Fibroblast of skin of back (primary cell): ENCODE results near the gene DNAJC5G.
A peak's percentile ranks its signal among the peaks of the same experiment; 100 is the strongest.
"Not testable (repeated sequence)": the region's sequence is repeated elsewhere in the genome, so short reads cannot be mapped to it uniquely, and the experiment has no call there.

Experiments used
- DNase-seq: peaks from one replicate; pipeline ENCODE4 v3.0.0-alpha.2; 2013

DNAJC5G gene

DNA sequence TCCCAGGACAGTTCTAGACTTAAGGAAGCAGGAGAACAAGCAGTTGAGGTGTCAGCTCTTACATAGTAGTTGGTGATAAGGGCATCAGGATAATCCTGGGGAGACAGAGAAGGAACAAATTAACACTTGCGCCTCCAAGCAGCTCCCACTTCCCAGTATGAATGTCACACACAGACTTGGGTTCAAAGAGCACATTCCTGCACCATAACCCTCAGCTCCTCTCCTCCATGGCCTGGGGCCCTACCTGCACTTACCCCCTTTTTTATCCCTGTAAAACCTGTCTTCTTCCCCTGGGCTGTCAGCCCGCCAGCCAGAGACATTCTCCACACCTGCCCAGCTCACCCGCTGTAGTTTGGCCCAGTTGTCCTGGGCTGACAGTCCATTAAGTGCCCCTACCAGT, 36.9 kb downstream of the DNAJC5G start:
- DNase-seq = no peak

DNA sequence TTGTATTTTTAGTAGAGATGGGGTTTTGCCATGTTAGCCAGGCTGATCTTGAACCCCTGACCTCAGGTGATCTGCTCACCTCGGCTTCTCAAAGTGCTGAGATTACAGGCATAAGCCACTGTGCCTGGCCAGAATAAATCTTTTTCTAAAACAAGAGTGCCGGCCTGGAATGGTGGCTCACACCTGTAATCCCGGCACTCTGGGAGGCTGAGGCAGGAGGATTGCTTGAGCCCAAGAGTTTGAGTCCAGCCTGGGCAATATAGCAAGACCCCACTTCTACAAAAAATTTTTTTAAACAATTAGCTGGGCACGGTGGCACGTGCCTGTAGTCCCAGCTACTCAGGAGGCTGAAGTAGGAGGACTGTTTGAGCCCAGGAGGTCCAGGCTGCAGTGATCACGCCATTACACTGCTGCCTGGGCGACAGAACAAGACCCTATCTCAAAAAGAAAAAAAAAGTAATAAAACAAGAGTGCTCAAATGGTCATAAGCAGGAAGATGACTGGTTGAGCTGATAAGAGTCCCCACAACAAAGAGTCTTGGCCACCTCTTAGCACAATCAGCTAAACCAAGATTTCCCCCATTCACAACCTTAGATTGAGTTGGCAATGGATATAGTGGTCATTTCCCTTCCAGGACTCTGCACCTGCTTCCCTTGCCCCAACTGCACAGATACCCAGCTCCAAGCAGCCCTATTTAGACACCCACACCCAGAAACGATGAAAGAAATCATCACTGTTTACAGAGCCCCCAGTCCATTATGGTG, 38.8 kb downstream of the DNAJC5G start:
- DNase-seq = no peak

DNA sequence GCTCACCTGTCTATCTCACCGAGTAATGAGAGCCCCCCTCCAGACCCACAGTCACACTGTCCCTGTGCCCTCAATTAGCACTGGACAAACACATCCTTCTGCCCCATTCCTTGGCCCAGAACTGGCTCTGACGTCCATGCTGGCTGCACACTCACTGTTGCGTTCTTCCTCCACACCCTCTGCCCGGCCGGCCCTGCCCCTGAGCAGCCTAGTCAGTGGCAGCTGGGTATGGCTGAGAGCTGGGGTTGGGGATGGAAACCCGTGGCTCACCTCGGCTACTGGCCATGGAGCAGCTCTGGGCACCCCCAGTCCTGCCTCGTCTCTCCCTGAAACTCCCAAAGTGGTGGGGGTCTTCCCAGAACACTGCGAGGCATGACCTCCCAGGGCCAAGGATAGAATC, 39.5 kb downstream of the DNAJC5G start:
- no peak for DNase-seq

DNA sequence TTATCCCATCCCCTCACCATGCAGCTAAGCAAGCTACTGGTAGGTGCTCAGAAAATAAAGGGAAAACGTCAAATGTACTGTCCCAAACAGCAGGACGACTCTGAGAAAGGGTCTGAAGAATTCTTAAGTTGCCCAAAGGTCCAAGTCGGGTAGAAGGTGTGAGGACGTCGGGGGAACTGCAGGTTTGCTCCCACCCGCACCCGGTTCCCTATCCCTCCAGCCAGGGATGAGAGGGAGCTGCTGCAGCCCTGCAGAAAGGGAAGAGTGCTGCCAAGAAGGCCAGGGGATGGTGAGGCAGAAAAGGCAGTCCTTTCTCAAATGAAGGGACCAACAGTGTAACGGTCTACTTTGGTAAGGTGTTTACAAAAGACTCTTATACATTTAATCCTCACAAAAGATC, 39.9 kb downstream of the DNAJC5G start:
- no peak for DNase-seq

DNA sequence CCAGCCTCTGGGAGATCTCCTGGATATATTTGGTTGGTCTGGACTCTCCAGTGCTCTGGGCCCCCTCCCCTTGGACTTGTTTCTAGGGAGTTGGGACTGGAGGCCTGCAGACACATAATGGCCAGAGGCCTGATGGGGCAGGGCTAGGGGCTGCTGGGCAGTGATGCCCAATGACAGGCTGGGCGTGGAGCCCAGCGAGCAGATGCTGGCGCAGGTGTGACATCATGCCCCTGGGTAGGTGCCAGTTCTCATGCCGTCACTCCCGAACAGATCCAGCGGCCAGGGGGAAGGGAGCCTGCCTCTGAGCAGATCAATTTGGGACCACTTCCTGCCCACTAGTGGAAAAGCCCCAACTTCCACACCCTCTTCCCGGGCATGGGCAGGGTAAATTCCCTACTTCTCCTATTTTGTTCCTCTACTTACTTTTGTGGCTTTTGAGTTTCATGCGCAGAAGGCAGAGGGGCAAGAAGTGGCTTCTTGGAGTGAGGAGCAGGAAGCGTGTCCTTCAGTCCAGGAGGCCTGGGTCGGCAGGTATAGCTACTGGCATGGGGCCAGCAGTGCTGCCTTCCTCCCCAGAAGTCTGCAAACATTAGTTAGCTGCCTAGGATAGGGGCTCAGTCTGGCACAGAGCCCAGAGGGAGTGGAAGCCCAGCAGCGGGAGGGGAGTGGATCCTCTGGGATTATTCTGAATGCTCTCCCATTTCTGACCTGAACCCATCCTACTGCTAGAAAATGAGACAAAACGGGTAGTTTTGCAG, 41.6 kb downstream of the DNAJC5G start:
- no peak for DNase-seq

DNA sequence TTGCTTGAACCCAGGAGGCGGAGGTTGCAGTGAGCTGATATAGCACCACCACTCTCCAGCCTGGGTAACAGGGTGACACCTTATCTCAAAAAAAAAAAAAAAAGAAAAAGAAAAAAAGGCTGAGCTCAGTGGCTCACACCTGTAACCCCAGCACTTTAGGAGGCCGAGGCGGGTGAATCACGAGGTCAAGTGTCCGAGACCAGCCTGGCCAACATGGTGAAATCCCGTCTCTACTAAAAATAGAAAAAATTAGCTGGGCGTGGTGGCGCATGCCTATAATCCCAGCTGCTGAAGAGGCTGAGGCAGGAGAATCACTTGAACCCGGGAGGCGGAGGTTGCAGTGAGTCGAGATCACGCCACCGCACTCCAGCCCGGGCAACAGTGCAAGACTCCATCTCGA, 44.6 kb downstream of the DNAJC5G start:
- DNase-seq = not testable (repeated sequence)

DNA sequence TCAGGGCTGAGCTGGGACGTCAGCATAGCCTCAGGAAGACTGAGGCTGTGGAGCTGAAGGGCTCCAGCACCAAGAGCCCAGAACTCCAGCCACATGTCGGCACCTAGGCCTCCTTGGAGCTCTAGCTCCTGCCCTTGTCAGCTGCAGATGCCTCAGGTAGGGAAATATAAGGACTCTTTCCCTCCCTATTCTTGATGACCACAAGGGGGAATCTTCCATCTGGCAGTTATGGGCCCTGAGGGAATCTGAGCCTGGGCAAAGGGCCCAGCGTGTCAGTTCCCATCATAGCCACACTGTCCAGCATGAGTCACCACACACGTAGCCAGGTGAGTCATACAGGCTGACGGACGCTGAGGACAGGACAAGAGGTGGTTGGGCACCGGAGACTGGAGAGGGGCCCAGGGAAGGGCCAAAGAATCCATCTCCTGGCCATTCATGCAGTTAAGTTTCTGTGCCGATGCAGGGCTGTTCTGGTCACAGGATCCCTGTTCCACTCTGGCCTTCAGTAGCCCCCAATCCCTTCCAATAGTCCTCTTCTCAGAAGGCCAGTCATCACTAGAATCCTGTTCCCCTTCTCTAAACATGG, 45.8 kb downstream of the DNAJC5G start:
- peak; percentile 96 for DNase-seq

DNA sequence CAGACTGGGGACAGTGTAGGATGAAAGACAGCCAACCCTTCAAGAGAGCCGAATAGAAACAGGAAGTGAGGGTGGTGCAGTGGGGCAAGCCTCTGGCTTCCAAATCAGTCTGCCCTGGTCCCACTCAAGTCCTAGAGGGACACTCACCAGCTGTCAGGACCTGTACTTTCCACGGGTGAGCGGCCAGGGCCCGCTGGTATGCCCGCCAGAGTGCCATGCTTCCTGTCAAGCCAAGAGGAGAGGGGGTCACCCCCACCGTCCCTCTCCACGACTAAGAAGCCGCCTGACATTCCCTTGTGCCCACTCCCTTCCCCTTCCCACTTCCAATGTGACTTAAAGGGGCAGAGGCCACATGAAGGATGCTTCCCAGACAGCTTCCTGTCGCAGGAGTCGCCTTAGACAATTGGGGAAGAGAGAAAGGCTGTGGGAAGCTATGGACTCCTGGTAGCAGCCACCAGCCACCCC, 47.1 kb downstream of the DNAJC5G start:
- DNase-seq = peak; percentile 27

DNA sequence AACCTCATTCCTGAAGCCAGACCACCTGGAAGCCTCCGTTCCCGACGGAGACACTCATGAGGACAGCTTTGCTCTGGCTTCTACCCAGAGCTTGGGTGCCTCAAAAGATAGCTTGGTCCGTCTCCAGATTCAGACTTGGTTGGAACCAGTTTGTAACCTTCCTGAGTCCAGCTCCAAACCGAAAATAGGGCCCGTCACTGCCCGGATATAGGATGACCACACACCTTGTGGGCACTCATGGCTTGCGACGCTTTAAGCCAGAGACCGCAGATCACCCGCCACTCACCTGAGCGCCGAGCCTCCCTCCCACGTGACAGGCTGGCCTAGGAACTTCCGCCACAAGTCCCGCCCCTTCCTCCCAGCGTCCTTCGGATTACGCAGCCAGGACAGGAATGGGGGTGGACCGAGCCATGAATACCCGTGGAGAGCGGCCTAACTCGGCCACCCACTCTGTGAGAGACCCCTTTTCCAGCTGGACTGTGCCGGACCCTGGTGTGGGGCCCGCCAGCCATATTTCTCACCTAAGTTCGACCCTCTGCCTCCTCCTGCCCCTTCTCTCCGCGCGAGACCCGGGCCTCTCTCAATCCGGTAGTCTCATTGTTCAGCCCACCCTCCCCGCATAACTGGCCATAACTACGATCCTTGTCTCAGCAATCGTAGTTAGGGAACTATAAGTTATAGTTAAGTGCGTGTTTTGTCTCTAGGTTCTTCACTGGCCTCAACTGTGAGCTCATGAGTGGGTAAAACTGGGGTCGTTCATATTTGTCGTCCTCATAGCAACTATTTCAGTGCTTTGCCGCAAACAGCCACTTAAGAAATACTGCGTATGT, 47.7 kb downstream of the DNAJC5G start, which contains the start of gene MPV17:
TSS of gene MPV17 (minus strand) at position 332 of the 830 bp plus-strand sequence. CDS start 580 bp downstream, outside the sequence.
- peak; percentile 89 for DNase-seq

DNA sequence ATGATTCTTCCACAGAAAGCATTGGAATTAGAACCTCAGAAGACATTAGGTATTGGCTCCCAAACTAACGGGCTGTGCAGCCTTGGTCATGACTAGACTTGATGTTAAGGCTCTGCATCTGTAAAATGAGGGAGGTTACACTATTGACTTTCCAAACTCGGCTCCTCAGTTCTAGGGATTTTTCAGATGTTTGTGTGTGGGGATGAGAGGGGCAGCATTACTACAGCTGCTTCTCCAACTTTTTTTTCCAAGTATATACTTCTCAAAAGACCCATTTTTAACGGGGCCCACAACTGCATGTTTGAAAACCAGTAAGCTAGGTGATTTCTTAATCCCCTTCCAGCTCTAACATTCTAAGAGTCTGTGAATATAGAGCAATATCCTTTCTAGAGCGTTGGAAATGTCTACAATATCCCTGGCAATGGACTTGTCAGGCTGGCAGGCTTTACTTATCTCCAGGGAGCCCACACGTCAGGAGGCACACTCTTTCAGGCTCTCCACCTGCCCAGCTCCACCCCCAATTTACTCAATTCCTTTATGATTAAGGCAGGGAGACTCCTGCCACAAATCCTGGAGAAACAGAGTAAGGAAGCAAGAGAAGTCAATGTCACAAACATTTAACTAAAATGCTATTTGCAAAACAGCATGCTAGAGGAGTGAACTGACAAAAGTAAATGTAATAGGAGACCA, 48.5 kb downstream of the DNAJC5G start:
- no peak for DNase-seq

DNA sequence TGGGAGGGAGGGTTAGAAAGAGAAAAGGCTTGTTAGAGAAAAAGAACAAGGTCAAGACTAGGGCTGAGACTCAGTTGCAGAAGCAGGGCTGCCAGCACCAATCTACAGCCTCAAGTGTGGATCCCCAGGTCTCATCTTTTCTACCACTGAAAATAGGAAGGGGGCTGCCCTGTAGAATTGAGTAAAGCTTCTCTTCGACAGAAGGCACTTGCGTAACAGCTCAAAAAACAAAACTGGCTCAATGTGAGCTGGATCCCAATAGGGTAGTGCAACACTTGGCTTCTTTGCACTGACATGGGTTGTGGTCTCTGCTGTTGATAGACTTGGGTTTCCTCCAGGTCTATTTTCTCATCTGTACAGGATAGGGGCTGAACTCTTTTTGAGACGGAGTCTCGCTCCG, 49.5 kb downstream of the DNAJC5G start:
- DNase-seq = no peak
